C1 segment of cervical spinal cord (tissue), 14 donors: ENCODE results near the gene MROH2A.

ENCODE experiments used
- DNase-seq, 14 donors: peaks; one replicate each; lab custom pipeline; 2025; lab: John Stamatoyannopoulos, UW

The MROH2A gene

GRCh38 chr2:233819884-233820773 lies 42.0 kb downstream of the MROH2A start:
- DNase-seq, result no peak

GRCh38 chr2:233820774-233821105 lies 42.6 kb downstream of the MROH2A start:
- DNase-seq, result no peak

- no peak for DNase-seq
Observed at GRCh38 chr2:233821196-233821595, 43.1 kb downstream of the MROH2A start.

- no peak for DNase-seq
Observed at GRCh38 chr2:233821709-233822100, 43.6 kb downstream of the MROH2A start.

GRCh38 chr2:233822101-233822771 lies 44.1 kb downstream of the MROH2A start:
- DNase-seq, result no peak

GRCh38 chr2:233822781-233823730 lies 44.9 kb downstream of the MROH2A start:
- no peak for DNase-seq

GRCh38 chr2:233823731-233824121 lies 45.6 kb downstream of the MROH2A start:
- DNase-seq, result no peak

GRCh38 chr2:233824373-233824772 lies 46.2 kb downstream of the MROH2A start:
- DNase-seq, result no peak

GRCh38 chr2:233828546-233829192 lies 50.5 kb downstream of the MROH2A start:
- no peak for DNase-seq

- no peak for DNase-seq
Observed at GRCh38 chr2:233829193-233830110, 51.3 kb downstream of the MROH2A start.

- no peak for DNase-seq
Observed at GRCh38 chr2:233830111-233830802, 52.1 kb downstream of the MROH2A start.

- no peak for DNase-seq
Observed at GRCh38 chr2:233831011-233831721, 53.0 kb downstream of the MROH2A start.

- DNase-seq, result no peak
Observed at GRCh38 chr2:233831861-233832260, 53.7 kb downstream of the MROH2A start.

GRCh38 chr2:233832414-233832813 lies 54.3 kb downstream of the MROH2A start:
- DNase-seq, result no peak

- no peak for DNase-seq
Observed at GRCh38 chr2:233832869-233833311, 54.8 kb downstream of the MROH2A start.

- DNase-seq, result no peak
Observed at GRCh38 chr2:233833345-233833744, 55.2 kb downstream of the MROH2A start.

- DNase-seq, result no peak
Observed at GRCh38 chr2:233835230-233836186, 57.4 kb downstream of the MROH2A start.

- DNase-seq, result no peak
Observed at GRCh38 chr2:233836359-233836758, 58.2 kb downstream of the MROH2A start.
